ENCODE measurements around the gene TMEM132E.

- TF ChIP-seq CTCF (IDR thresholded peaks at IDR 0.05) (no peak), POLR2AphosphoS5 (IDR thresholded peaks at IDR 0.05) (no peak), POLR2A (IDR thresholded peaks at IDR 0.05) (no peak)
These were observed 85.9 kb downstream of the TMEM132E start for GRCh38 chr17:34665150-34665806.

Data from breast epithelium (tissue), 3 donors.